DOHH2 (cell line): ENCODE results near the gene RAD51B.

Experiments used
- H3F3A ChIP-seq: fragments of 200-600 bp; sonication (generic), shearing (Covaris generic); 2 replicates; pipeline ENCODE4 v1.6.0; 2016; ENCODE audit warnings: antibody characterized with exemption, mild to moderate bottlenecking; ENCODE audit not compliant: control insufficient read depth, insufficient read depth
- H3K27ac ChIP-seq: fragments of 200-600 bp; sonication (generic); 2 replicates; pipeline ENCODE4 v1.5.1; 2014; ENCODE audit warnings: low read depth, mild to moderate bottlenecking, low read length, moderate library complexity
- H3K27me3 ChIP-seq: fragments of 200-600 bp; sonication (generic); 2 replicates; pipeline ENCODE4 v1.6.1; 2014; ENCODE audit warnings: mild to moderate bottlenecking, low read length, mixed read lengths; ENCODE audit not compliant: control insufficient read depth
- H3K36me3 ChIP-seq: fragments of 200-600 bp; sonication (generic); 2 replicates; pipeline ENCODE4 v1.6.1; 2014; ENCODE audit warnings: mild to moderate bottlenecking, low read length, moderate library complexity, mixed read lengths; ENCODE audit not compliant: control insufficient read depth
- H3K4me1 ChIP-seq: fragments of 200-600 bp; sonication (generic); 2 replicates; pipeline ENCODE4 v1.6.1; 2014; ENCODE audit warnings: mild to moderate bottlenecking, low read length, mixed read lengths; ENCODE audit not compliant: control insufficient read depth
- H3K4me2 ChIP-seq: fragments of 200-600 bp; sonication (generic); 2 replicates; pipeline ENCODE4 v1.6.0; 2014; ENCODE audit warnings: mild to moderate bottlenecking, low read length, moderate library complexity
- H3K4me3 ChIP-seq: fragments of 200-600 bp; sonication (generic); 2 replicates; pipeline ENCODE4 v1.5.1; 2014; ENCODE audit warnings: mild to moderate bottlenecking, low read length, mixed read lengths
- H3K79me2 ChIP-seq: fragments of 200-600 bp; sonication (generic); 2 replicates; pipeline ENCODE4 v1.6.1; 2014; ENCODE audit warnings: mild to moderate bottlenecking, low read length, mixed read lengths; ENCODE audit not compliant: control insufficient read depth
- H3K9me2 ChIP-seq: fragments of 200-600 bp; sonication (generic); replicated peaks from 2 replicates; pipeline ENCODE4 v1.6.1; 2014; ENCODE audit warnings: mild to moderate bottlenecking, low read length, mixed read lengths; ENCODE audit not compliant: control insufficient read depth
- H3K9me3 ChIP-seq: fragments of 200-600 bp; sonication (generic); 2 replicates; pipeline ENCODE4 v1.6.1; 2014; ENCODE audit warnings: antibody characterized with exemption, low read length, mixed read lengths; ENCODE audit not compliant: control insufficient read depth, insufficient read depth
- H4K20me1 ChIP-seq: fragments of 200-600 bp; sonication (generic); 2 replicates; pipeline ENCODE4 v1.6.0; 2014; ENCODE audit warnings: low read depth, mild to moderate bottlenecking, antibody characterized with exemption, low read length, moderate library complexity; ENCODE audit not compliant: control insufficient read depth, insufficient read depth
- CTCF ChIP-seq: fragments of 200-600 bp; sonication (generic); IDR thresholded peaks from one replicate; pipeline ENCODE4 v1.5.1; 2014; ENCODE audit warnings: antibody characterized with exemption, mild to moderate bottlenecking, low read depth, low read length; ENCODE audit not compliant: poor library complexity, severe bottlenecking
- EZH2phosphoT487 ChIP-seq: fragments of 200-600 bp; sonication (generic); IDR thresholded peaks from 2 replicates; pipeline ENCODE4 v1.6.1; 2017; ENCODE audit warnings: borderline replicate concordance, mild to moderate bottlenecking, antibody characterized with exemption, low read length, moderate library complexity, mixed read lengths

The RAD51B gene

GRCh38 chr14:68234101-68234905 lies 414.7 kb downstream of the RAD51B start:
- H3K4me3 ChIP-seq: no peak overlapping the region
- no peaks in the 10 kb centered on the region for H4K20me1 ChIP-seq
- H3K9me2 ChIP-seq: no peaks in the 10 kb centered on the region
- H3K4me2 ChIP-seq: no peak overlapping the region
- H3K4me1 ChIP-seq: no peaks in the 10 kb centered on the region
- no peaks in the 10 kb centered on the region for H3F3A ChIP-seq
- H3K27ac ChIP-seq: no peak overlapping the region
- no peaks in the 10 kb centered on the region for H3K36me3 ChIP-seq
- H3K79me2 ChIP-seq: no peaks in the 10 kb centered on the region
- H3K9me3 ChIP-seq: no peaks in the 10 kb centered on the region
- TF ChIP-seq CTCF: no peak
- TF ChIP-seq EZH2phosphoT487: no peak
- H3K27me3 ChIP-seq: no peaks in the 10 kb centered on the region

- H3K4me3 ChIP-seq: no peak overlapping the region
- no peaks in the 10 kb centered on the region for H3K79me2 ChIP-seq
- no peak overlapping the region for H3K4me2 ChIP-seq
- H3K27me3 ChIP-seq: no peaks in the 10 kb centered on the region
- no peaks in the 10 kb centered on the region for H4K20me1 ChIP-seq
- no peaks in the 10 kb centered on the region for H3K36me3 ChIP-seq
- no peaks in the 10 kb centered on the region for H3K4me1 ChIP-seq
- H3F3A ChIP-seq: no peaks in the 10 kb centered on the region
- H3K9me2 ChIP-seq: no peaks in the 10 kb centered on the region
- H3K27ac ChIP-seq: no peak overlapping the region
- H3K9me3 ChIP-seq: no peaks in the 10 kb centered on the region
- TF ChIP-seq EZH2phosphoT487 (no peak), CTCF (no peak)
These were observed 415.4 kb downstream of the RAD51B start for GRCh38 chr14:68235011-68235410.

GRCh38 chr14:68236582-68237458 lies 417.2 kb downstream of the RAD51B start:
- Histone ChIP-seq H3K36me3 (no peaks in the 10 kb centered on the region), H3K4me1 (no peaks in the 10 kb centered on the region), H3K4me2 (no peak overlapping the region), H3F3A (no peaks in the 10 kb centered on the region), H3K4me3 (no peak overlapping the region), H3K9me2 (no peaks in the 10 kb centered on the region), H3K9me3 (no peaks in the 10 kb centered on the region), H3K27me3 (no peaks in the 10 kb centered on the region), H3K79me2 (no peaks in the 10 kb centered on the region), H3K27ac (no peak overlapping the region), H4K20me1 (no peaks in the 10 kb centered on the region)
- TF ChIP-seq EZH2phosphoT487: no peak
- TF ChIP-seq CTCF: no peak
